Lung (tissue), 12 donors: Measurements from ENCODE around the gene MRPL4. TPM values are rescaled to one million over a fixed set of nuclear protein-coding genes. Genes with fewer than 3 reads are reported as not detected.

Source experiments
- ATAC-seq: fragments of 200-7000 bp; cut with Tn5 transposase; one replicate; pipeline ENCODE4 v1.9.1; 2020; ENCODE audit warnings: moderate number of reproducible peaks; ENCODE audit not compliant: insufficient read depth, low FRiP score
- DNase-seq, 3 donors: peaks; one replicate each; pipeline ENCODE4 v3.0.0-alpha.2; 2013 to 2017
- H3K27ac ChIP-seq, 2 donors: one replicate each; pipeline ENCODE4 v1.5.1; 2013; ENCODE audit warnings: mild to moderate bottlenecking in 2 of 2, moderate library complexity in 2 of 2, control low read depth in 1 of 2, inconsistent platforms in 1 of 2, low read depth in 1 of 2, low read length in 1 of 2
- H3K27me3 ChIP-seq, 3 donors: one replicate each; pipeline ENCODE4 v1.5.1; 2013; ENCODE audit warnings: low read length in 2 of 3; ENCODE audit not compliant: control insufficient read depth in 3 of 3, insufficient read depth in 3 of 3
- H3K36me3 ChIP-seq, 4 donors: one replicate each; pipeline ENCODE4 v1.5.1; 2013; ENCODE audit warnings: low read length in 4 of 4, mild to moderate bottlenecking in 1 of 4, moderate library complexity in 1 of 4; ENCODE audit not compliant: control insufficient read depth in 4 of 4, insufficient read depth in 4 of 4
- H3K4me1 ChIP-seq, 5 donors: one replicate each; pipeline ENCODE4 v1.5.1; 2013; ENCODE audit warnings: low read length in 5 of 5, mild to moderate bottlenecking in 2 of 5, moderate library complexity in 1 of 5; ENCODE audit not compliant: control insufficient read depth in 5 of 5, insufficient read depth in 5 of 5
- H3K4me3 ChIP-seq: one replicate; pipeline ENCODE4 v1.5.1; 2013; ENCODE audit warnings: mild to moderate bottlenecking, control low read depth, moderate library complexity
- H3K9ac ChIP-seq, 2 donors: one replicate each; pipeline ENCODE4 v1.5.1; 2013; ENCODE audit warnings: low read length in 2 of 2, control low read depth in 1 of 2; ENCODE audit not compliant: insufficient read depth in 1 of 2
- H3K9me3 ChIP-seq, 4 donors: one replicate each; pipeline ENCODE4 v1.5.1; 2013; ENCODE audit warnings: low read length in 3 of 4, mild to moderate bottlenecking in 1 of 4, moderate library complexity in 1 of 4; ENCODE audit not compliant: control insufficient read depth in 4 of 4, insufficient read depth in 3 of 4
- WGBS, 2 donors: extraction: QIAGEN DNeasy Blood & Tissue Kit; methylation state at CpG; one replicate each; pipeline ENCODE4 v1.1.7; 2013; 5-methylcytosine and 5-hydroxymethylcytosine counted together
- polyA plus RNA-seq, 2 donors: library from polyadenylated mRNA; stranded (reverse); fragments of 200-250 nt; gene quantifications; one replicate each; pipeline ENCODE4 v1.2.1, GENCODE V29; 2013
- total RNA-seq, 2 donors: library from RNA; depleted of rRNA in 1 of 2; stranded (reverse); fragments of >200 nt in 1 of 2; gene quantifications; one replicate each; pipeline ENCODE4 v1.2.1, GENCODE V29; 2014 to 2021
- TF ChIP-seq, protein P1 (sequence below): IDR thresholded peaks from 2 replicates; pipeline ENCODE4 v1.5.1; 2012; ENCODE audit warnings: mild to moderate bottlenecking; ENCODE audit errors: control extremely low read depth, extremely low read depth
- donor health status: control.
- donor health status: control.
- donor health status: Bipolar disorder and iron deficiency.
- donor health status: healthy.
- donor health status: DM: yes; HTN: yes; CAD: no.

Gene MRPL4
- total and polyA plus RNA-seq, 4 donors, result 16.6 to 64.8 (median 47.9) TPM

DNA sequence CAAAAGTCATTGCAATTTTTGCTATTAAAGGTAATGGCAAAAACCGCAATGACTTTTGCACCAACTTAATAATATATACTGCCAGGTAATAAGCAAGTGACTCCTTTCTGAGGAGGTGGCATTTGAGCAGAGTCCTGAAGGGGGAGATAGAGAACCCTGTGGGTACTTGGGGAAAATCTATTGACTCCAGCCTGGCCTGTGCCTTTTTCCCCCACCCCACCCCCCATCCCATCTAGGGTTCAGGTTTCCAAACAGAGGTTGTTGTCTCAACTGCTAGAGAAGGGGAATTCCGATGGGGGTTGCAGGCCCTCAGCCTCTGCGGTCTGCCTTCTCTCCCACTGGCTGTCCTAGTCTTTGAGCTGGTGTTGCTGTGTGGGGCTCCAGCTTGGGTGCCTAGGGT is 32.3 kb upstream of the MRPL4 start:
- H3K4me3 ChIP-seq, result no peak overlapping the region
- H3K27ac ChIP-seq, result no peak overlapping the region
- WGBS, 2 donors, result 42 to 49% methylated on average over 3 of the region's 3 CpGs
- no peak for ATAC-seq
- H3K9ac ChIP-seq, result no peak overlapping the region
- peak; percentile 50 to 56 (median 50) for DNase-seq
- TF ChIP-seq, protein P1, sequence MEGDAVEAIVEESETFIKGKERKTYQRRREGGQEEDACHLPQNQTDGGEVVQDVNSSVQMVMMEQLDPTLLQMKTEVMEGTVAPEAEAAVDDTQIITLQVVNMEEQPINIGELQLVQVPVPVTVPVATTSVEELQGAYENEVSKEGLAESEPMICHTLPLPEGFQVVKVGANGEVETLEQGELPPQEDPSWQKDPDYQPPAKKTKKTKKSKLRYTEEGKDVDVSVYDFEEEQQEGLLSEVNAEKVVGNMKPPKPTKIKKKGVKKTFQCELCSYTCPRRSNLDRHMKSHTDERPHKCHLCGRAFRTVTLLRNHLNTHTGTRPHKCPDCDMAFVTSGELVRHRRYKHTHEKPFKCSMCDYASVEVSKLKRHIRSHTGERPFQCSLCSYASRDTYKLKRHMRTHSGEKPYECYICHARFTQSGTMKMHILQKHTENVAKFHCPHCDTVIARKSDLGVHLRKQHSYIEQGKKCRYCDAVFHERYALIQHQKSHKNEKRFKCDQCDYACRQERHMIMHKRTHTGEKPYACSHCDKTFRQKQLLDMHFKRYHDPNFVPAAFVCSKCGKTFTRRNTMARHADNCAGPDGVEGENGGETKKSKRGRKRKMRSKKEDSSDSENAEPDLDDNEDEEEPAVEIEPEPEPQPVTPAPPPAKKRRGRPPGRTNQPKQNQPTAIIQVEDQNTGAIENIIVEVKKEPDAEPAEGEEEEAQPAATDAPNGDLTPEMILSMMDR, result no peak
- peaks cover 0 to 14% (median 0%) of the 10 kb centered on the region in 5 donors for H3K4me1 ChIP-seq
- no peaks in the 10 kb centered on the region for H3K27me3 ChIP-seq
- no peaks in the 10 kb centered on the region for H3K9me3 ChIP-seq
- H3K36me3 ChIP-seq, result peaks cover 0 to 36% (median 19%) of the 10 kb centered on the region in 4 donors

DNA sequence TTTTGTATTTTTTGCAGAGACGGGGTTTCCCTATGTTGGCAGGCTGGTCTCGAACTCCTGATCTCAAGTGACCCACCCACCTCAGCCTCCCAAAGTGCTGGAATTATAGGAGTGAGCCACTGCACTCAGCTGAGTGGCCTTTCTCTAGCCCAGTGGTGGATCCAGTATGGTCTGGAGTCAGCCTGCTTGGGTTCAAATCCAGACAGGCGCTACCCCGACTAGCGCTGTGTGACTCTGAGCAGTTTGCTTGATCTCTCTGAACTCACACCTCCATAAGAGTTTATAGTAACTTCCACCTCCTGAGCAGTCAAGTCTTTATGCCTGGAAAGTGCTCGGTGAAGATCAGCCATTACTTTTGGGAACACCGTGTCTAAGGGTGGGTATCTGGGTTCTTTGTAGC is 31.3 kb upstream of the MRPL4 start:
- TF ChIP-seq, protein P1, result no peak
- Histone ChIP-seq H3K9ac (no peak overlapping the region), H3K4me1 (peaks cover 0 to 20% (median 2%) of the 10 kb centered on the region in 5 donors), H3K36me3 (peaks cover 0 to 40% (median 21%) of the 10 kb centered on the region in 4 donors), H3K27me3 (no peaks in the 10 kb centered on the region), H3K27ac (no peak overlapping the region), H3K4me3 (no peak overlapping the region), H3K9me3 (no peaks in the 10 kb centered on the region)
- DNase-seq, result no peak
- no peak for ATAC-seq
- WGBS, 2 donors, result 85 to 87% methylated on average over 7 of the region's 7 CpGs

DNA sequence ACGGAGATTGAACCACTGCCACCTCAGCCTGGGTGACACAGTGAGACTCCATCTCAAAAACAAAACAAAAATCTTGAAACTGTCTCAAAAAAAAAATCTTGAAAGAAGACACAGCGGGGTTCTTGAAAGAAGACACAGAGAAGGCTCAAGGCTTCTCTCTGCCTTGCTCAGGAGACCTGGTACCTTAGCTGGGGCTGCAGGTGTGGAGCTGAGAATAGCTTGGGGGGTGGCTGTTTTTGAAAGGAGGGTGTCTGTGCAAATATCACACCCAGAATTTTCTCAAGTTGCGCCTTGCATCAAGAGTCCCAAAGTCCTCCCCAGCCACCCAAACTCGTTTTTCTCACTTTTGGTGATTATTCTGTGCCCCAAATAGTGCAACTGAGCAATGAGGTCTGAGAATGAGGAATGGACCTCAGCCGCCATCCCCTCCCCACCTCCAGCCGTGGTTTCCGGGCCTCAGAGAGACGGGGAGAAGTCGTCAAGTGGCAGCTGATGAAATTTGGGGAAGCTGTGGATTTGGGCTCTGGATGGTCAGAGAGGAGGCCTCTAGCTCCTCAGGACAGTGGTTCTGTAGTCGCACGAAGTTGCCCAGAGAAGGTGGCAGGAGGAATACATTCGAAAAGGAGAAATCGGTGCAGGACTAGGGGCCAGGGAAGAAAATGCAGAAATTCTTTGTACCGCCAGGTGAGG is 29.7 kb upstream of the MRPL4 start:
- Histone ChIP-seq H3K4me1 (peaks cover 0 to 32% (median 7%) of the 10 kb centered on the region in 5 donors), H3K27me3 (no peaks in the 10 kb centered on the region), H3K9me3 (no peaks in the 10 kb centered on the region), H3K27ac (no peak overlapping the region), H3K36me3 (peaks cover 0 to 33% (median 19%) of the 10 kb centered on the region in 4 donors), H3K9ac (no peak overlapping the region), H3K4me3 (no peak overlapping the region)
- ATAC-seq (no peak), DNase-seq (no peak)
- TF ChIP-seq, protein P1, result no peak
- 49 to 71% methylated on average over 14 of the region's 14 CpGs for WGBS, 2 donors
